WI38 (cell line): ENCODE measurements around the gene MCTP1.

Experiments used
- H3K4me3 ChIP-seq: 2 replicates; pipeline ENCODE4 v1.5.1; 2011; ENCODE audit warnings: low read depth, mild to moderate bottlenecking, control low read depth, low read length
- TF ChIP-seq, protein P1 (sequence below): IDR thresholded peaks from 2 replicates; pipeline ENCODE4 v1.5.1; 2012; ENCODE audit warnings: low read depth, mild to moderate bottlenecking, control low read depth, low read length

The MCTP1 gene

DNA sequence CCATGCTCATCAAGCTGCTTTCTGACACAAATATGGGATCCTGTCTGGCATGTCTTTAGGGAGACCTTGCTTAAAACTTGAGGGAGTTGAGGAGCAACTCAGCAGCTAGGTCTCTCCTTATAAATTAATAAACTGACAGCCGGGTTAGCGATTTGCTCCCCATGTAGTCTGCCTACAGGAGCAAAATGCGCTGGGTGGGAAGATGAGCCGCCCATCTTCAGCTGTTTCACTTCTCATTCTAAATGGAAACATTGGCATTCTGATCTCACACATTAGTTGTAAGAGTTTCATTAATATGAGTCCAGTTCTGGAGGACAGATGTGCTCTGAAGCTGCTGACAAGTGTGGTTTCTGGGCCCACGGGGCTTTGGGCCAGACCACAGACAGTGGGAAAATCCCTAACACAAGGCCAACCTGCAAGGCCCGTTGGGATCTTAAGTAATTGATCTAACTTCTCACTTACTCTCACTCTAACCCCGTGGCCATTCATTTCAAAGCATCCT lies 197.0 kb downstream of the MCTP1 start:
- no peak overlapping the region for H3K4me3 ChIP-seq
- TF ChIP-seq, protein P1, sequence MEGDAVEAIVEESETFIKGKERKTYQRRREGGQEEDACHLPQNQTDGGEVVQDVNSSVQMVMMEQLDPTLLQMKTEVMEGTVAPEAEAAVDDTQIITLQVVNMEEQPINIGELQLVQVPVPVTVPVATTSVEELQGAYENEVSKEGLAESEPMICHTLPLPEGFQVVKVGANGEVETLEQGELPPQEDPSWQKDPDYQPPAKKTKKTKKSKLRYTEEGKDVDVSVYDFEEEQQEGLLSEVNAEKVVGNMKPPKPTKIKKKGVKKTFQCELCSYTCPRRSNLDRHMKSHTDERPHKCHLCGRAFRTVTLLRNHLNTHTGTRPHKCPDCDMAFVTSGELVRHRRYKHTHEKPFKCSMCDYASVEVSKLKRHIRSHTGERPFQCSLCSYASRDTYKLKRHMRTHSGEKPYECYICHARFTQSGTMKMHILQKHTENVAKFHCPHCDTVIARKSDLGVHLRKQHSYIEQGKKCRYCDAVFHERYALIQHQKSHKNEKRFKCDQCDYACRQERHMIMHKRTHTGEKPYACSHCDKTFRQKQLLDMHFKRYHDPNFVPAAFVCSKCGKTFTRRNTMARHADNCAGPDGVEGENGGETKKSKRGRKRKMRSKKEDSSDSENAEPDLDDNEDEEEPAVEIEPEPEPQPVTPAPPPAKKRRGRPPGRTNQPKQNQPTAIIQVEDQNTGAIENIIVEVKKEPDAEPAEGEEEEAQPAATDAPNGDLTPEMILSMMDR, result no peak

GRCh38 chr5:95086927-95087815 lies 197.7 kb downstream of the MCTP1 start:
- TF ChIP-seq, protein P1, result no peak
- H3K4me3 ChIP-seq, result no peak overlapping the region

GRCh38 chr5:95084757-95085156 lies 200.1 kb downstream of the MCTP1 start:
- TF ChIP-seq, protein P1, result no peak
- no peak overlapping the region for H3K4me3 ChIP-seq

GRCh38 chr5:95083606-95084005 lies 201.3 kb downstream of the MCTP1 start:
- TF ChIP-seq, protein P1, result no peak
- H3K4me3 ChIP-seq, result no peak overlapping the region

DNA sequence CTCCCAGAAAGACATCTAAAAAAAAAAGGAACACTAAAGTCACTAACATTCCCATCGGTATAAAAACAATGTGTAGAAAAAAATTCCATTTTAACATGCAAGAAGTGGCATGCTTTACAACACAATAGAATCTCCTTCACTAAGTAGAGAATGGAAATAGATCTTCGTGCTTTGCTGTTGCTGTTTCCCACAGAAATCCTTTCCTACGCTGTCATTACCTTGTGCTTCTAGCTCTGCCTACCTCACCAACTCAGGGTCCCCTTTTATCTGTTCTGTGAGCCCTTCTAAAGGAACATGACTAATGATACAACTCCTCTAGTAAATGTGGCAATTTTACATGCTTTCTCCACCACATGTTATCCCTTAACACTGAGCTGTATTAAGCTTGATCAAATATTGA lies 202.9 kb downstream of the MCTP1 start:
- no peak overlapping the region for H3K4me3 ChIP-seq
- TF ChIP-seq, protein P1, result no peak

DNA sequence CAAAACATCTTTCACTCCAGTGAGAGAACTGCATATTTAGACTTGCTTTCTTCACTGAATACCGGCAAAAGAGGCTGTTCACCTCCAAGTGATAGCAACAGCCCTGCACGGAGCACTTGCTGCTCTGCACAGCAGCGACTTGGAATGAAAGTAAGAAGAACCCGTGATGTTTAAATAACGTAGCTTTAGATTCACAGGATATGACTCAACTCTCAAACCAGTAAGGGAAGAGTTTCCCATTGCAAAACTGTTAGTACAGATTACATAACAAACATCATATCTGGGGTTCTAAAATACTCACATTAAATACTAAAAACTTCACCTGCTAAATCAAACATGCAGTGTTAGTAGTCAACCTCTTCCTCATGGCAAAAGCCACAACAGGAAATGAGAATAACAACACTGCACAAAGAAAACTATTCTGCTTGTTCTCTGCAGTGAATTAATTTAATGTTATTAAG lies 203.4 kb downstream of the MCTP1 start:
- H3K4me3 ChIP-seq, result peak overlapping the region; percentile 45
- TF ChIP-seq, protein P1, result no peak

GRCh38 chr5:95080441-95080840 lies 204.5 kb downstream of the MCTP1 start:
- TF ChIP-seq, protein P1, result no peak
- no peak overlapping the region for H3K4me3 ChIP-seq
